Neural progenitor cell (in vitro differentiated cells): ENCODE measurements around the gene KLHL29. TPM values are rescaled to one million over a fixed set of nuclear protein-coding genes. Genes with fewer than 3 reads are reported as not detected.

Experiments
- DNase-seq: peaks from one replicate; pipeline ENCODE4 v3.0.0-alpha.2; 2016; ENCODE audit warnings: low spot score
- H2AFZ ChIP-seq: fragments of 200-600 bp; sonication (generic); replicated peaks from 2 replicates; pipeline ENCODE4 v1.6.1; 2016; ENCODE audit warnings: antibody characterized with exemption
- H3F3A ChIP-seq: fragments of 200-600 bp; sonication (generic); 2 replicates; pipeline ENCODE4 v1.6.1; 2016; ENCODE audit warnings: antibody characterized with exemption, low read depth
- H3K27ac ChIP-seq: fragments of 200-600 bp; sonication (generic); 2 replicates; pipeline ENCODE4 v1.5.1; 2016; ENCODE audit warnings: mild to moderate bottlenecking
- H3K27me3 ChIP-seq: fragments of 200-600 bp; sonication (generic); 2 replicates; pipeline ENCODE4 v1.6.1; 2016; ENCODE audit warnings: mild to moderate bottlenecking, moderate library complexity
- H3K36me3 ChIP-seq: fragments of 200-600 bp; sonication (generic); 2 replicates; pipeline ENCODE4 v1.5.1; 2016
- H3K4me1 ChIP-seq: fragments of 200-600 bp; sonication (generic); 2 replicates; pipeline ENCODE4 v1.6.1; 2016; ENCODE audit warnings: mixed run types
- H3K4me2 ChIP-seq: fragments of 200-600 bp; sonication (generic); 2 replicates; pipeline ENCODE4 v1.6.1; 2016
- H3K4me3 ChIP-seq: fragments of 200-600 bp; sonication (generic); 2 replicates; pipeline ENCODE4 v1.5.1; 2016
- H3K79me2 ChIP-seq: fragments of 200-600 bp; sonication (generic); 2 replicates; pipeline ENCODE4 v1.6.1; 2016; ENCODE audit warnings: low read depth
- H3K9ac ChIP-seq: fragments of 200-600 bp; sonication (generic); 2 replicates; pipeline ENCODE4 v1.6.1; 2016
- H3K9me3 ChIP-seq: fragments of 200-600 bp; sonication (generic); 2 replicates; pipeline ENCODE4 v1.5.1; 2016; ENCODE audit warnings: low read depth
- H4K20me1 ChIP-seq: fragments of 200-600 bp; sonication (generic); 2 replicates; pipeline ENCODE4 v1.6.1; 2016; ENCODE audit warnings: low read depth
- H3K27ac Mint-ChIP-seq: 3 replicates; pipeline ENCODE4 v1.8.0; 2021; ENCODE audit warnings: mixed read lengths
- H3K27me3 Mint-ChIP-seq: 2 replicates; pipeline ENCODE4 v1.8.0; 2022; ENCODE audit warnings: low read depth, mild to moderate bottlenecking, inconsistent platforms, moderate library complexity, mixed read lengths; ENCODE audit not compliant: insufficient read depth
- H3K36me3 Mint-ChIP-seq: 3 replicates; pipeline ENCODE4 v1.8.0; 2021; ENCODE audit warnings: mixed read lengths
- H3K4me1 Mint-ChIP-seq: 3 replicates; pipeline ENCODE4 v1.8.0; 2021; ENCODE audit warnings: mixed read lengths
- H3K4me3 Mint-ChIP-seq: 3 replicates; pipeline ENCODE4 v1.8.0; 2021; ENCODE audit warnings: mild to moderate bottlenecking, moderate library complexity, mixed read lengths
- H3K9me3 Mint-ChIP-seq: 3 replicates; pipeline ENCODE4 v1.8.0; 2020; ENCODE audit warnings: mixed read lengths
- EZH2 ChIP-seq: fragments of 200-600 bp; sonication (generic); IDR thresholded peaks from 2 replicates; pipeline ENCODE4 v1.6.1; 2017; ENCODE audit warnings: antibody characterized with exemption, mild to moderate bottlenecking, moderate library complexity
- EZH2phosphoT487 ChIP-seq: fragments of 200-600 bp; sonication (generic); IDR thresholded peaks from 2 replicates; pipeline ENCODE4 v1.6.1; 2017; ENCODE audit warnings: antibody characterized with exemption
- total RNA-seq: library from RNA; depleted of rRNA; stranded (reverse); fragments of >200 nt; gene quantifications from 2 replicates; pipeline ENCODE4 v1.2.3, GENCODE V29; 2015; ENCODE audit warnings: low replicate concordance
- TF ChIP-seq, protein P1 (sequence below): fragments of 200-600 bp; sonication (generic); IDR thresholded peaks from 2 replicates; pipeline ENCODE4 v1.5.1; 2017; ENCODE audit warnings: antibody characterized with exemption, mild to moderate bottlenecking

Gene KLHL29
- total RNA-seq, 1 donor from 2014 or later, result 1.6 TPM

DNA sequence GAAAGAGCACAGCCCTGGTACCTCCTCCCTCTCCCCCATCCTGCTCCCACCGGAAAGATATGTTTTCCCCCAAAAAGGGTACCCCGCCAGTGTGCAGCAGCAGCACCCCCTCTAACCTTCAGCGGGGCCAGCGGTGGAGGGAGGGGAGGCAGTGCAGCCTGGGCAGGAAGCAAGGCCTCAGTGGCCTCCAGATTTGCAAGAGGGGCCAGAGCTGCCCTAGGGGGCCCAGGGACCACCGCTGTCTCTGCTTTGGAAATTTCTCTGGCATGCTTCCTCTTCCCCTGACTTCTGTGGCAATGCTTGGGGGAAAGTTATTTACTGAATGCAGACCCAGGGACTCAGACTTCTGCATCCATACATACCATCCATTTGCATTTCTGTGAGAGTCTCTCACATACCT, 111.5 kb downstream of the KLHL29 start:
- no peak overlapping the region for H3K27ac ChIP-seq
- TF ChIP-seq, protein P1, sequence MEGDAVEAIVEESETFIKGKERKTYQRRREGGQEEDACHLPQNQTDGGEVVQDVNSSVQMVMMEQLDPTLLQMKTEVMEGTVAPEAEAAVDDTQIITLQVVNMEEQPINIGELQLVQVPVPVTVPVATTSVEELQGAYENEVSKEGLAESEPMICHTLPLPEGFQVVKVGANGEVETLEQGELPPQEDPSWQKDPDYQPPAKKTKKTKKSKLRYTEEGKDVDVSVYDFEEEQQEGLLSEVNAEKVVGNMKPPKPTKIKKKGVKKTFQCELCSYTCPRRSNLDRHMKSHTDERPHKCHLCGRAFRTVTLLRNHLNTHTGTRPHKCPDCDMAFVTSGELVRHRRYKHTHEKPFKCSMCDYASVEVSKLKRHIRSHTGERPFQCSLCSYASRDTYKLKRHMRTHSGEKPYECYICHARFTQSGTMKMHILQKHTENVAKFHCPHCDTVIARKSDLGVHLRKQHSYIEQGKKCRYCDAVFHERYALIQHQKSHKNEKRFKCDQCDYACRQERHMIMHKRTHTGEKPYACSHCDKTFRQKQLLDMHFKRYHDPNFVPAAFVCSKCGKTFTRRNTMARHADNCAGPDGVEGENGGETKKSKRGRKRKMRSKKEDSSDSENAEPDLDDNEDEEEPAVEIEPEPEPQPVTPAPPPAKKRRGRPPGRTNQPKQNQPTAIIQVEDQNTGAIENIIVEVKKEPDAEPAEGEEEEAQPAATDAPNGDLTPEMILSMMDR, result no peak
- TF ChIP-seq EZH2phosphoT487 (no peak), EZH2 (no peak)
- no peaks in the 10 kb centered on the region for H4K20me1 ChIP-seq
- peaks cover 77% of the 10 kb centered on the region for H3K4me1 Mint-ChIP-seq
- no peak overlapping the region for H3K9ac ChIP-seq
- no peak overlapping the region for H3K4me3 ChIP-seq
- no peak overlapping the region for H3K4me3 Mint-ChIP-seq
- H3K36me3 ChIP-seq, result no peaks in the 10 kb centered on the region
- H3K36me3 Mint-ChIP-seq, result no peaks in the 10 kb centered on the region
- peaks cover 18% of the 10 kb centered on the region for H3K4me1 ChIP-seq
- no peak overlapping the region for H3K27ac Mint-ChIP-seq
- no peak overlapping the region for H2AFZ ChIP-seq
- no peaks in the 10 kb centered on the region for H3K9me3 ChIP-seq
- H3F3A ChIP-seq, result no peaks in the 10 kb centered on the region
- no peaks in the 10 kb centered on the region for H3K9me3 Mint-ChIP-seq
- H3K4me2 ChIP-seq, result no peak overlapping the region
- H3K27me3 Mint-ChIP-seq, result peaks cover 10% of the 10 kb centered on the region
- no peak for DNase-seq
- no peaks in the 10 kb centered on the region for H3K27me3 ChIP-seq
- no peaks in the 10 kb centered on the region for H3K79me2 ChIP-seq

GRCh38 chr2:23497063-23497462, 112.1 kb downstream of the KLHL29 start:
- no peak for DNase-seq
- Histone ChIP-seq H3K36me3 (no peaks in the 10 kb centered on the region), H3K4me2 (no peak overlapping the region), H3K27me3 (no peaks in the 10 kb centered on the region), H2AFZ (no peak overlapping the region), H4K20me1 (no peaks in the 10 kb centered on the region), H3F3A (no peaks in the 10 kb centered on the region), H3K9me3 (no peaks in the 10 kb centered on the region), H3K79me2 (no peaks in the 10 kb centered on the region), H3K4me3 (no peak overlapping the region), H3K27ac (no peak overlapping the region), H3K9ac (no peak overlapping the region), H3K4me1 (peaks cover 24% of the 10 kb centered on the region)
- H3K36me3 Mint-ChIP-seq, result no peaks in the 10 kb centered on the region
- H3K27ac Mint-ChIP-seq, result peak overlapping the region; percentile 87
- H3K9me3 Mint-ChIP-seq, result no peaks in the 10 kb centered on the region
- H3K4me1 Mint-ChIP-seq, result peaks cover 77% of the 10 kb centered on the region
- peaks cover 4% of the 10 kb centered on the region for H3K27me3 Mint-ChIP-seq
- H3K4me3 Mint-ChIP-seq, result no peak overlapping the region
- TF ChIP-seq, protein P1, result no peak
- no peak for TF ChIP-seq EZH2phosphoT487
- TF ChIP-seq EZH2, result no peak

DNA sequence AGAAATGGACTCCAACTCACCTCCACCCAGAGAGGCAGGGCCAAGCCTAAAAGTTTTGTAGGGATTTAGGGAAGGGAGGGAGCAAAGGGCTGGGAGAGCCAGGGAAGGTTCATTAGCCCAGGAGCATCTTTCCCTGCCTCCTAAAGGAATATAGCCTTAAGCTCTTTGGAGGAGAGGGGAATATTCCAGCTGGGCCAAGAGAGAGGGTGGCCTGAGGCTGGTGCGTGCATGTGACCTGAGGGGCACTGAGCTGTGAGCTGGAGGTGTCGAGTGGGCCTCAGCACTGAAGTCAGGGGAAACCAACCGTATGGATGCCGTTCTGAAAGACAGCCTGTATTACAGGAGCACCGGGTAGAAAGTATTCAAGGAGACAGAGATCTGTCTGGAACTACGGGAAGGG, 112.6 kb downstream of the KLHL29 start:
- no peaks in the 10 kb centered on the region for H3K79me2 ChIP-seq
- H3K4me3 ChIP-seq, result no peak overlapping the region
- no peak overlapping the region for H3K27ac ChIP-seq
- H3K36me3 Mint-ChIP-seq, result no peaks in the 10 kb centered on the region
- H3K36me3 ChIP-seq, result no peaks in the 10 kb centered on the region
- TF ChIP-seq EZH2, result no peak
- TF ChIP-seq EZH2phosphoT487, result no peak
- TF ChIP-seq, protein P1, result no peak
- peaks cover 77% of the 10 kb centered on the region for H3K4me1 Mint-ChIP-seq
- no peak overlapping the region for H2AFZ ChIP-seq
- no peak overlapping the region for H3K9ac ChIP-seq
- no peak for DNase-seq
- no peak overlapping the region for H3K27ac Mint-ChIP-seq
- H3K27me3 Mint-ChIP-seq, result peaks cover 2% of the 10 kb centered on the region
- no peaks in the 10 kb centered on the region for H3K27me3 ChIP-seq
- no peak overlapping the region for H3K4me2 ChIP-seq
- H3K4me1 ChIP-seq, result peaks cover 29% of the 10 kb centered on the region
- H3K9me3 Mint-ChIP-seq, result no peaks in the 10 kb centered on the region
- H3K4me3 Mint-ChIP-seq, result no peak overlapping the region
- no peaks in the 10 kb centered on the region for H3F3A ChIP-seq
- no peaks in the 10 kb centered on the region for H3K9me3 ChIP-seq
- H4K20me1 ChIP-seq, result no peaks in the 10 kb centered on the region
